ENCODE measurements around the gene TMEM131L.

GRCh38 chr4:153652051-153652784 lies 186.1 kb downstream of the TMEM131L start:
- TF ChIP-seq CTCF (IDR thresholded peaks at IDR 0.05; ENCODE audit: low read depth, low read length, poor library complexity, severe bottlenecking), result no peak
- no peak for TF ChIP-seq EZH2phosphoT487 (IDR thresholded peaks at IDR 0.05; ENCODE audit: borderline replicate concordance, low read length)
